HPDE6-E6E7 (cell line): Measurements from ENCODE around the gene PCBP3.
"Not testable (repeated sequence)": the region's sequence is repeated elsewhere in the genome, so short reads cannot be mapped to it uniquely, and the experiment has no call there.

Source experiments
- DNase-seq: peaks from one replicate; pipeline ENCODE4 v3.0.0; 2011; ENCODE audit warnings: missing footprints; ENCODE audit errors: extremely low spot score

PCBP3 gene

DNA sequence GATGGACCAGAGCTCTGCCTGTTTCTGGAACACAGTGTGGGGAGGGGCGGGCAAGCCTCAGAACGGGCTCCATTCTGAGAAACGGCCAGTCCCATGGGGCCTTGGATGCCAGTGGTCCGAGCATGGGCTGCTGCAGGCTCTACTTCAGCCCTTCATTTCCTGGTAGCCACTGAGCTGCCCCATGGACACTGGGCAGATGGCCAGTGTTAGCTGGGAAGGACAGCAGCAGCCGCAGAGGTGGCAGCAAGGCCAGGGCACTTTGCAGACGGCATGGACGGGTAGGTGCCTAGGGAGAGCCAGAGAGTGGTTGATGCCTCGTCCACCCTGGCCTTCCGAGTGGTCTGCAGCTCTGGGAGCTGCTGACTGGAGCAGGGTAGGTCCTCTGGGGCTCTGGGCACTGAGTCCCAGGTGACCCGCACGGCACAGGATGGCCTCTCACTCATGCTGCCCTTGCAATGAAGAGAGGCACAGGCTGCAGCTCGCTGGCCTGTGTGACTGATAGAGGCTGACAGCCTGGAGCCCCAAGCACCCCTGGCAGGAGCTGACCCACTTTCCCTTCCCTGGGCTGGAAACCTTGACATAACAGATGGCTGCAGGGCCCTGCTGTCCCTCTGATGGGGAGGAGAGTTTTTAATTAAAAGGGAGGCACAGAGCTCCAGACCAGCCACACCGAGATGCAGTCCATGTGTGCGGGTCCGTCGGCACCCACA is 250.4 kb downstream of the PCBP3 start:
- DNase-seq: no peak

DNA sequence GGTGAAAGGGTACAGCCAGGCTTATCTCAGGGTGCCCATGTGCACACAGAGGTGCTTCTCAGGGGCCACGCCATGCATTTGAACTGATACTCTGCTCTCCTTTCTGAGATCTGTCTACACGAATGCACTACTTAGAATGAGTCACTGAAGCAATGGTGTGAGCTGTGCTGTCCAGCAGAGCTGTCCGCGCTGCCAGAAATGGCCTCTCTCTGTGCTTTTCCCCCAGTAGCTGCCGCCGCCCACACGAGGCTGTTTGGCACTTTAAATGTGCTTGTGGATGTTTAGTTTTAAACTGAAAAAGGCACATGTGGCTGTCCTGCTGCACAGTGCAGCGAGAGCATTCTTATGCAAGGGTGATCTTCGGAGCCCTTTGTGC is 250.9 kb downstream of the PCBP3 start:
- DNase-seq: no peak

DNA sequence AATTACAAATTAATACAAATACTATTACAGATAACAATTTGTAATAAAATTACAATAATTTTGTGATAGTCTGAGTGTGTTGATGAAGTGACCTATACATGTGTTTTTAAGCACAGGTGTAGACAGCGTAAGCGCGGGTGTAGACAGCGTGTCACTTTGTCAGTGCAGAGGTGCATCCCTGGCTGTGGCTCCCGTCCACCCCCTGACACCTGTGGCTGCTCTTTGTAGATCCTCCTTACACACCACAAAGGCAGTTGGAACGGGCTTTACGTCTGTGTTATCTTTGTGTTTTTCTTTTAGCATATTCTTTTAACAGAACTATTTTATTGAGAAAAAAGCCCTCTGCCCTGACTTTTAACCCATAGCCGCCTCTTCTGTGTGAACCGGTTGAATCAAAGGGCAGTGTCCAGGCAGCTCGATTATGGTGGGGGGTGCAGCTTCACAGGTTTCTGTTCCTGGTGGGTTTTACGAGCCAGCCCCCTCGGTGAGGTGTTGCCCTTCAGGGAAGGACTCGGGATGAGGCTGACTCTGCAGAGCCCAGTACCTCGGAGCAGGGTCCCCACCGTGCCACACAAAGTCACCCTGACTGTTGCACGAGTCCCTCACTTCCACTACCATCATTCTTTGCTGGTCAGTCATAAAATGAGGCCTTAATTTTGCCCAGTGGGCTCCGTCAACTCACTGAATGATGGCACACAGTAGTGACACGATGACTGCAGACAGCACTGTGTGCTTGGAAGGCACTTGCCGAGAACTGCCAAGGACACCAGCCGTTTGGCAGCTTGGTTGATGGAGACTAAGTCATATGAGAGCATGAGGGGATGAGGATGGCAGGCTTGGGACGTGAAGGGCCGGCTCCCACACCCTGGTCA is 251.6 kb downstream of the PCBP3 start:
- no peak for DNase-seq

DNA sequence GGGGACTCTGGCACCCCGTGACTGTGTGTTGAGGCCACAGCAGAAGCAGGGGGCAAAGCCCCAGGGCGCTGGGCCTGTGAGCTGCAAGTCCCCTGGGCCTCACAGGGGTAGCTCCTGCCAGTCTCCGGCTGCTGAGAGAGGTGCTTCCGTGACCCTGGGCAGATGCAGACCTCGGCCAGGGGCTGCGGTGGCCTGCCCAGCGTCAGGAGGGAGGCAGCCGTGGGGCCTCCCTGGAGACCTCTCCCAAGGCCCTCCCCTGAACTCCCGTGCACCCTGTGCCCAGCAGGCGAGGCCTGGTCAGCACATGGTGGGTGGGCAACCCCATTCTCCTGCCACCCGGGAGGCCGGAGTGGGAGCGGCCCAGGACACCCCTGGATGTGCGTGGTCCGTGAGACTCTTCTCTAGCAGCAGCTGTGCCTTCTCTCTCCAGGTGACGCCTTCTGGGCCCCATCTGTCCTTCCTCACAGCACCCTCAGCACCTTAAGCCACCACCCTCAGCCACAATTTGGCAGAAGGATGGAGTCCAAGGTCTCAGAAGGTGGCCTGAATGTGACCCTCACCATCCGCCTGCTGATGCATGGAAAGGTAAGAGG is 252.3 kb downstream of the PCBP3 start:
- DNase-seq: no peak

DNA sequence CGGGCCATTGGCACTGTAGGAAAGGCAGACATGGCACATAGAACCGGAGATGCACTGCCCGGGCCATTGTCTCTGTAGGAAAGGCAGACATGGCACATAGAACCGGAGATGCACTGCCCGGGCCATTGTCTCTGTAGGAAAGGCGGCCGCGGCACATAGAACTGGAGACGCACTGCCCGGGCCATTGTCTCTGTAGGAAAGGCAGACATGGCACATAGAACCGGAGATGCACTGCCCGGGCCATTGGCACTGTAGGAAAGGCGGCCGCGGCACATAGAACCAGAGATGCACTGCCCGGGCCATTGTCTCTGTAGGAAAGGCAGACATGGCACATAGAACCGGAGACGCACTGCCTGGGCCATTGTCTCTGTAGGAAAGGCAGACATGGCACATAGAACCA is 252.9 kb downstream of the PCBP3 start:
- not testable (repeated sequence) for DNase-seq

DNA sequence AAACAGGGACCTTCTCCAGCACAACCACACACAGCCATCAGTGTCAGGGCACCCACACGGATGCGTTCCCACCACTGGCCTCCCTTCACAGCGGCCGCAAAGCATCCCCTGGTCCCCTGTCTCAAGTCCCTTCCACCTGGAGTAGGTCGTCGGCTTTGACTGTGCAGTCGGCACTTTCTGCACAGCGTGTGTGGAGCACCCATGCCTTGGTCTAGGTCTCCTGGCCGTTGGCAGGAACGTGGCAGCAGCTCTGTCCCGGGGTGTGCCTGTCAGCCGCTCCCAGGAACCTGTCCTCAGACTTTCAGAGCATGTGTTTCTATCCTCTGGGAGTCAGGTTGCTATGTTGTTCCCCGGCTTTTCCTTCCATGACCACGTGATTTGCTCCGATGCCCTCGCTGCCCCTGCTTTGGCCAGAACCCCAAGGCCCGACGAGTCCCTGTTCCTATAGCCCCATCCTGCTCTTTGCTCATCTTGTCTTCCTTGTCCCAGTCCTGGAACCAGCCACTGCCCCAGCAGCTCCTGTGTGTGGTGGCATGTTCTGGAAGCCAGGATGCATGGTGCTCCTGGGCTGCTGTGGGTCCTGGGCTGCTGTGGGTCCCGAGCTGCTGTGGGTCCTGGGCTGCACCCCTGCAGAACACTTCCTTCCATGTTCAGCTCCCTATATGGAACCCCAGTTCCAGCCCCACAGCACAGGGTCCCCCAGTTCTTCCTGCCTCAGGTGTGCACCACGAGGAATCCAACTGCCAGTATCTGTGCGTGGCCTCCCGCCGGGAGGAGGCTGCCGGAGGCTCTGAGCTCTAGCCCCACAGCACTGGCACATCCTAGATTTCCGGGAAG is 253.9 kb downstream of the PCBP3 start:
- no peak for DNase-seq

DNA sequence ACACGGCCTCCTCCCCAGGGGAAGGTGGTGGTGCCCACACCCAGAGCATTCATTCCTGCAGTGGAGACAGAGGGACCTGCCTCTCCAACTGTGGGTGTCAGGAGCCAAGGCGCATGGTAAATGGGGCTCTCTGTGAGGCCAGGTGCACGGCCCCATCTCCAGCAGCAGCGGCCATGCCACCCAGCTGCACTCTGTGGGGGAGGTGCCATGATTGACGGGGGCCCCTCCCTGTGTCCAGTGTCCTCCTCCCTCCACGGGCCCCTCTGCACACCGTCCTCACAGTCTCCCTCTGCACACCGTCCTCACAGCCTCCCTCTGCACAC is 254.5 kb downstream of the PCBP3 start:
- no peak for DNase-seq

DNA sequence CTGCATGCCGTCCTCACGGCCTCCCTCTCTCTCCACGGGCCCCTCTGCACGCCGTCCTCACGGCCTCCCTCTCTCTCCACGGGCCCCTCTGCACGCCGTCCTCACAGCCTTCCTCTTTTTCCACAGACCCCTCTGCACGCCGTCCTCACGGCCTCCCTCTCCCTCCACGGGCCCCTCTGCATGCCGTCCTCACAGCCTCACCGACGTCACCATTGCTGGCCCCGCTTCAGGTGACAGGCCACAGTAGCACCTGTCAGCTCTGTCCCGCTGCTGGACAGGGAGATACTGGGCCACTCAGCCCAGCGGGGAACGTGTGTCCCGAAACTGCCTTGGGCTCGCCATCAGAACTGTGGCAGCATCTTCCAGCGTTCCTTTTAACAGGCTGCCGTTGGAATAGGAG is 255.3 kb downstream of the PCBP3 start:
- DNase-seq: no peak

GRCh38 chr21:45899317-45900033 is 255.9 kb downstream of the PCBP3 start:
- no peak for DNase-seq

- DNase-seq: no peak
These were observed 256.7 kb downstream of the PCBP3 start for GRCh38 chr21:45900034-45900868.

DNA sequence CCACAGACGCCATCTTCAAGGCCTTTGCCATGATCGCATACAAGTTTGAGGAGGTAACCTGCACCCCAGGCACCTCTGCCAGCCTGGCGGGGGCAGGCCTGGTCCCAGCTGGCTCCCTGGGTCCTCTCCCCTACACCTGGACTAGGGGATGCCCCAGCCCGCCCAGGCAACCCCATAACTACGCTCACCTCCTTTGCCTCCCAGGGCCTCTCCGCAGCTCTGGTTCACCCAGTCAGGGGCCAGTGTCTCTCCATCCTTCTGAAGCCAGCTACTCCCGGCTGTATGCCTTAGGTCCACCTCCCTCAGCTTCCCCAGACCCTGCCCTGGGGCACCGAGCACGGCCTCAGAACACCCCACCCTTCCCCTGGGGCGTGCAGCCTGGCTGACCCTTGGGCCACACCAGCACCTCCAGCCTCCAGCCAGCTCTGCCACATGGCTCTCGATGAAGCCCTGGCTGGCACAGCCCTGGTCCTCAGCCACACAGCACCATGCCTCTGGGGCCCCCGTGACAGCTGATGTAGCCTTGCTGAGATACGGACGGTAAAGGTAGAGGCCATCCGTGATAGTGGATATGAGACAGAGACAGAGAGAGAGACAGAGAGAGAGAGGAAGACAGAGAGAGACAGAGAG is 257.7 kb downstream of the PCBP3 start:
- DNase-seq: no peak

- DNase-seq: no peak
These were observed 258.9 kb downstream of the PCBP3 start for GRCh38 chr21:45902292-45902995.

GRCh38 chr21:45905196-45905595 is 261.7 kb downstream of the PCBP3 start:
- no peak for DNase-seq

DNA sequence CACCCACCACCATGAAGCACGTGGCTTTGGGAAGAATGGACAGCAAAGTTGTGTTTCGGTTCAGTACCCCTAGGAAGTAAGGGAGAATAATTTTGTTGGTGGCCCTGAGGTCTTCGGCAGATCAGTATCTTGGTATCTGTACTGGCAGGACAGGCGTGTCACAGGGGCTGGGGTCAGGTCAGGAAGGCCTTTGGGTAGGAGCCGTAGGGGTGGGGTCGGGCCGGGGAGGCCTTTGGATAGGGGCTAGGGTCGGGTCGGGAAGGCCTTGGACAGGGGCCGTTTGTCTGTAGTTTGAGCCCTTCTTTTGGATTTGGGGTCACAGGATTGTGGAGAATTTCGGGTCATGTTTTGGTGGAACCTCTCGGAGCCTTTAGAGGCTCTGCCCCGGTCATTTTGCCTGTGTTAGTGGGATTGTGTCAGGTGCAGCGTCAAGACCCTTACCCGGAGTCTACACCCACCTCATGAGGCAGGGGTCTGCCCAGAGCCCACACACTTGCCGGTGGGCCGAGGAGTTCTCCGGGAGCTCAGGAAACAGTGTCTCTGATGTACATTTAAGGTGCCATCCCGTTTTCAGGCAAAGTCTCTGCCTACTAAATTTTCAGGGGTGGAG is 262.8 kb downstream of the PCBP3 start:
- DNase-seq: no peak

DNA sequence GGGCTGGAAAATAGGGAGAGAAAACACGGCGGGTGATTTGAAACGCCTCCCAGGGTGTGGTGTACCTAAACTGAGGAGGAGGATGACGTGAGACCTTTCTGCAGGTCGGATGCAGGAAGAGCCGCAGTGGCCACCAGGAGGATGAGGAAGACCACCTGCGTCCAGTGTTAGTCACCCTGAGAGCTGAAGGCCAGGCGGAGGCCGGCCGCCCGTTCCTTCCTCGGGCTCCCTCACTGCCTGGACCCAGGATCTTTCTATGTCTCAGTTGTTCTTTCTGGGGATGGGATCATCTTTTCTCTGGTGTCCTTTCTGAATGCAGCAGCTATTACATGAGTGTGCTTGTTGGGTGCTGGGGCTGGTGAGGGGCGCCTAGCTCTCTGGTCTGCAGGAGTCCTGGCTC is 263.3 kb downstream of the PCBP3 start:
- DNase-seq: no peak

DNA sequence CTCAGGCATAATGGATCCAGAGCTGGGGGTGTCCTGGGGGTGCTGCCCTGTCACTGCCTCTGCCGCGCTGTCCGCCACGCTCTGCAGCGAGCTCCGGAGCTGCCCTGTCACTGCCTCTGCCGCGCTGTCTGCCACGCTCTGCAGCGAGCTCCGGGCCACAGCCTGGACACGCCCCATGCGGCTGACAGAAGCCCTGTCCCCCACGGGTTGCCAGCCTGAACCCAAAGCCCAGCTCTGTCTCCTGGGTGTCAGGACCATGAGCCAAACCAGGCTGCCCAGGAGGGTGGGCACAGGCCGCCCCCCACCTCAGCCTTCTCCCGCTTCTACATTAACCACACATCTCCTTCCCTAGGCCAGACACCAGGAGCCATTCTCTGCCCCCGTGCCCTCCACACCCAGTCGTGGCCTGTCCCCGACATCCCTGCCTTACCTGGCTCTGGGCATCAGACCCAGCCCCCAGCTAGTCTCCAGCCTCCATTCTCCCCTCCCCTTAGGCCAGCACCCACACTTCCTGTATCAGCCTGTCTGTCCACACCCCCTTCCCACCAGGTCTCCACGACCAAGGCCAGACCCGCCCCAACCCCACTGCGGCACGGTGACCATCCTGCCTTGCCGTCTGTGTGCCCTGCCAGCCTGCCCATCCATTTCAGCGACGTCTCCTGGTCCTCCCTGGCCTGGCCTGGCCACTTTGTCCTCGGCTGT is 265.2 kb downstream of the PCBP3 start:
- no peak for DNase-seq

GRCh38 chr21:45909238-45909988 is 265.9 kb downstream of the PCBP3 start:
- DNase-seq: no peak

DNA sequence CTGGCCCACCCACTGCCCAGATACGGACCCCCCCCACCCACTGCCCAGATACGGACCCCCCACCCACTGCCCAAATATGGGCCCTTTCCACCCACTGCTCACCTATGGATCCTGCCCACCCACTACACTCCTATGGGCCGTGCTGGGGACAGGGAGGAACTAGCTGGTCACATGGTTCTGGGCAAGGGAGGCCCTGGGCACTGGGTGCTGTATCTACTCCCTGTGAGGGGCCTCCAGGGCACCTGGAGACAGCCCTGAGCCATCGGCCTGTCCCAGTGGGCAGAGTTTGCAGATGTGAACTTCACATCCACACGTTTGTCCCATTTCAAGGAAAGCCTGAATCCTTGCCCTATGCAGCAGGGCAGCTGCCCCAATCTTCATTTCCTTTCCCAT is 266.6 kb downstream of the PCBP3 start:
- DNase-seq: no peak
